HG02884 (cell line): ENCODE results near the gene THSD4.
"Not testable (repeated sequence)": the region's sequence is repeated elsewhere in the genome, so short reads cannot be mapped to it uniquely, and the experiment has no call there.

Experiments
- ATAC-seq: cut with Tn5 transposase; IDR thresholded peaks from one replicate; pipeline ENCODE4 v1.9.1; 2021; ENCODE audit warnings: mild to moderate bottlenecking, moderate library complexity; ENCODE audit not compliant: unreplicated experiment

THSD4 gene

DNA sequence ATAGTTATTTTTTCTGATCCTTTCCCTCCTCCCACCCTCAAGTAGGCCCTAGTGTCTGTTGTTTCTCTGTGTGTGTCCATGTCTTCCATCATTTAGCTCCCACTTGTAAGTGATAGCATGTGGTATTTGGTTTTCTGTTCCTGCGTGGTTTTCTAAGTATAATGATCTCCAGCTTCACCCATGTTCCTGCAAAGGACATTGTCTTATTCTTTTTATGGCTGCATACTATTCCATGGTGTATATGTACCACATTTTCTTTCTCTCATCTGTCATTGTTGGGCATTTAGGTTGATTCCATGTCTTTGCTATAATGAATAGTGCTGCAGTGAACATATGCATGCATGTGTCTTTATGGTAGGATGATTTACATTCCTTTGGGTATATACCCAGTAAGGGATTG, 549.4 kb downstream of the THSD4 start:
- no peak for ATAC-seq

- no peak for ATAC-seq
Measured at GRCh38 chr15:71666763-71667620, 551.7 kb downstream of the THSD4 start.

DNA sequence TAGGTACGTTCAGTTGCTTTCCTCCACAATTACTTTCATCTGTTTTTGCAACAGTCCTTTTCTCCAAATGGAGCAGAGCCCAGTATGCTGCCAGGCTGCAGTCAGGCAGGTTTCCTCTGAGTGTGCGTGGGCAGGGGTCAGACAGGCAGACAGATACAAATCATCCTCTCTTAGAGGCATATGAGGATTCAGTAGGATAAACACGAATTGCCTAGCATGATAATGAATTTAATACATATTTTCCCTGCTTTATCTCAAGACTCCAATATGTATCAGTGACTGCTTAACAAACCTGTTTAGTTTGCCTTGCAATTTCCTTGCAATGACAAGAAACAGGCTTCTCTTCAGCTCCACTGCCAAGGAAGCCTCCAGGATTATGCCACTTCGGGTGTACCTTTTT, 554.4 kb downstream of the THSD4 start:
- ATAC-seq = no peak

DNA sequence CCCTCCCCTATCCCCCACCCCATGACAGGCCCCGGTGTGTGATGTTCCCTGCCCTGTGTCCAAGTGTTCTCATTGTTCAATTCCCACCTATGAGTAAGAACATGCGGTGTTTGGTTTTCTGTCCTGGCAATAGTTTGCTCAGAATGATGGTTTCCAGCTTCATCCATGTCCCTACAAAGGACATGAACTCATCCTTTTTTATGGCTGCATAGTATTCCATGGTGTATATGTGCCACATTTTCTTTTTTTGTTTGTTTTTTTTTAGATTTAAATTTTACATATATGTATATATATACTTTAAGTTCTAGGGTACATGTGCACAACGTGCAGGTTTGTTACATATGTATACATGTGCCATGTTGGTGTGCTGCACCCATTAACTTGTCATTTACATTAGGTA, 555.0 kb downstream of the THSD4 start:
- not testable (repeated sequence) for ATAC-seq

DNA sequence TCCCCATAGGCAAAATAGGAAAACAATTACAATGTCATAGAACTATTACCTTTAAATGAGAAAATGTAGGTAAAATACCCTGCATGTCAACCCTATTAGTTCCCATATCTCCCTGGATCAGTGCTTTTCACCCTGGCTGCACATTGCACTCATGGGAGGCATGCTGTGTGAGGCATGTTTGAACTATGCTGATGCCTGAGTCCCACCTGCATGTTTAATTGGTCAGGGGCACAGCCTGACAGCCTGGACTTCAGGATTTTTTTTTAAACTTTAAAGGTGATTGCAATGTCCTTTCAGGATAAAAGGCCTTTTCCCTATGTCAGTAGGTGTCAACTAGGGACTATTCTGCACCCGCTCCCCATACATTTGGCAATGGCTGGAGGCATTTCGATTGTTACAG, 559.1 kb downstream of the THSD4 start:
- ATAC-seq = no peak

DNA sequence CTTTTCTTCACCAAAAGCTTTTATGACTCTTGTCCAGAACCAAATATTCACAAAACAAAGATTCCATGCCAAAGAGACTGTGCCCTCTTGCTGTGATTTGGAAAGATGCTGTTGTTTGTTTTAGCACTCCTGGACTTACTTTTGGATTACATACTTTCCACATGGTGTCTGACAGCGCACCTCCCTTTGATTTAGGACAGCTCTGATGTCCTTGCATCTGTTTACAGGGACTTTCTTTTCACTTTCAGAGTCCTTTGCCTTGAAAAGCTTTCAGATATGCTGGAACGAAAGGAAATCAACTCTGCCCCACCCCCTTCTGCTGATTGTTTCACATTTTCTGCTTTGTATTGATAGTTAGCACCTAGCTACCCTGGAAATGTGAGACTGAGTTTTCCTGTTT, 562.1 kb downstream of the THSD4 start:
- ATAC-seq = no peak

GRCh38 chr15:71677766-71678165, 562.5 kb downstream of the THSD4 start:
- no peak for ATAC-seq

DNA sequence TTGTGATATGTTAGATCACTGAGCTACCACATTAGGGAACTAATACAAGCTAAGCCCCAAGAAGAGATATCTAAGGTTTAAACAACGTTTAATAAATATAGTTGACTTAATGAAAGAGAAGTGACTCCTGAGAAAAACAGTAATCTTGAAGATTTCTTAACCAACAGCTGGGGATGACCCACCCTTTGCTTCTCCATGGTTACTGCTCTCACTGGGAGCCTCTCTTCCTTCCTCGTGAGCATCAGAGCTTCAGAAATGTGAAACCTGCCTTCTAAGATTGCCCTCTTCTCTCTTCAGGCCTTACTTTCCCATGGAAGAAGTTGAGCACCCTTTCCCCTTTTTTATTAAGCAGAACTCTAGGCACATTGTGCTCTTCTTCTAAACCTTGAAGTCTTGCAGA, 562.9 kb downstream of the THSD4 start:
- no peak for ATAC-seq

DNA sequence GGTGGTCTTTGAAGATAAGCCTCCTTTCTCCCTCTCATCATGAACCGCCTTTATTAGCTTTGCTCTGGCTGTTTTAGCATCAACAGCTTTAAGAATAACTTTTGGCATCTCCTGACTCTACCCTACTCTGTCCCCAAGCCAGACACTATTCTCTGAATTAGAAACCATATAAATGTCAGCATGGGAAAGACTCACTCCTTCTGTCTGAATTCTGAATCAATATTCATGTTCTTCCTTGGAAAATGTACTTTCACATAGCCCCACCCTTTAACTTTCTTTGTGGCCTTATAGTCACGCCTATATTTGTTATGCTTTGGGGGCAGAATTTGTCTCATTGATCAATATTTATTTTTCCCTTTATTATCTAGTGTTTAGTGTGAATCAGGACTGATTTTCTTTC, 563.3 kb downstream of the THSD4 start:
- no peak for ATAC-seq

DNA sequence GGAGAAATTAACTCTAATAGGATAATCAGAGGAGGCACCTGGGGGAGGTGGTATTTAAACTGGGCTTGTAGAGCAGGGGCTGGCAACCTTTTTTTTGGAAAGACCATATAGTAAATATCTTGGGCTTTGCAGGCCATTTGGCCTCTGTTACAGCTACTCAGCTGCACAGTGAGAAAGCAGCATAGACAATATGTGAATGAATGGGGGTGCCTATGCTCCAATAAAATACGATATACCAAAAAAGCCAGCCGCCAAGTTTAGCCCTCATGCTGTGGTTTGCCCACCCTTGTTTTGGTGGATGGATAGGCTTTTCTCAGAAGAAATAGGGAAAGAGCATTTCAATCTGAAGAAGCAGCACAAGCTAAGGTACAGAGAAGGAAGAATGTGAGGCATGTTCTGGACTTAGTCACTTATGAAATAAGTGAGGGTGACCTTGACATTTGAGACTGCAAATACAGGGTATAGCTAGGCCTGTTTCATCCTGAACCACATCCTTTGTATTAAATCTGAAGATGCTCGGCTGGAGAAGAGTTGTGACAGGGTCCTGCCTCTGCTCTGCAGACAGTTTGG, 564.0 kb downstream of the THSD4 start:
- no peak for ATAC-seq

DNA sequence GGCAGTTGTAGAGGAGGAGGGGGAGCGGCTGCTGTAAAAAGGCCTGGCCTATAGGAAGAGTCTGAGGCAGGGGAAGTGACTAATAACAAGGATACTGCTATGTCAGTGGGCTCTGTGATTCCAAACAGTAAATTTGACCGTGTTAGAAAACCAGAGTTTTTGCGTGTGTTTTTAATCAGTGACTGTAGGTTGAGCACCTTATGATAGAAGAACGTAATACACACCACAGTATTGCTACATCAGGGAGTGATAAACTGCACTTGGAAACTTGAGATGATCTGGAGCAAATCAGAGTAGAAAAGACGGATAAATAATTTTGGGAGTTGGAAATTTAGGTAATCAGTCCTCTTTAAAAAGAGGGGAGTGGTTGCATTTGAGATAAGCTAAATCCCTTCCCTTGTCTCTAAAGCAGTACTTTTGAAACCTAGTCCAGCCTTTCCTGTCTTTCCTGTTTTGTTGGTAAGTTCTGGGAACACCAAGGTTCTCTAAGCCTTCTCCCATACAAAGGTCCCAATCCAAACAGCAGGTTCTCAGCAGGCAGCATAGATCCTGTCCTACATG, 564.6 kb downstream of the THSD4 start:
- no peak for ATAC-seq

DNA sequence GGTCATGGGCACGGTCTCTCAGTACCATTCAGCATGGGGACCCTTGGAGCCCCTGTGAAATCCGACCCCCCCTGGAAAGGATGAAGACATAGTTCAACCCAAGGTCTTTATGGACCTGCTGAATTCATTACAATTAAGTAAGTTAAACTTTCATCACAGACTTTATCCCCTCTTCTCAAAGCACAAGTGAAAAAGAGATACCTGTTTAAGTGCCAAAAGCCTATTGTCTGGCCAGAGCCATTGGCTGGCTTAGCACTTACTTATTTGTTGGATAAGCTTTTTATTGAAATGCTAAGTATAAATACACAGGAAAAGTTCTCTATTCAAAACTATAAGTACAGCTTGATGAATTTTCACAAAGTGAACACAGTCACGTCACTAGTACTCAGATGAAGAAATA, 566.7 kb downstream of the THSD4 start:
- no peak for ATAC-seq

DNA sequence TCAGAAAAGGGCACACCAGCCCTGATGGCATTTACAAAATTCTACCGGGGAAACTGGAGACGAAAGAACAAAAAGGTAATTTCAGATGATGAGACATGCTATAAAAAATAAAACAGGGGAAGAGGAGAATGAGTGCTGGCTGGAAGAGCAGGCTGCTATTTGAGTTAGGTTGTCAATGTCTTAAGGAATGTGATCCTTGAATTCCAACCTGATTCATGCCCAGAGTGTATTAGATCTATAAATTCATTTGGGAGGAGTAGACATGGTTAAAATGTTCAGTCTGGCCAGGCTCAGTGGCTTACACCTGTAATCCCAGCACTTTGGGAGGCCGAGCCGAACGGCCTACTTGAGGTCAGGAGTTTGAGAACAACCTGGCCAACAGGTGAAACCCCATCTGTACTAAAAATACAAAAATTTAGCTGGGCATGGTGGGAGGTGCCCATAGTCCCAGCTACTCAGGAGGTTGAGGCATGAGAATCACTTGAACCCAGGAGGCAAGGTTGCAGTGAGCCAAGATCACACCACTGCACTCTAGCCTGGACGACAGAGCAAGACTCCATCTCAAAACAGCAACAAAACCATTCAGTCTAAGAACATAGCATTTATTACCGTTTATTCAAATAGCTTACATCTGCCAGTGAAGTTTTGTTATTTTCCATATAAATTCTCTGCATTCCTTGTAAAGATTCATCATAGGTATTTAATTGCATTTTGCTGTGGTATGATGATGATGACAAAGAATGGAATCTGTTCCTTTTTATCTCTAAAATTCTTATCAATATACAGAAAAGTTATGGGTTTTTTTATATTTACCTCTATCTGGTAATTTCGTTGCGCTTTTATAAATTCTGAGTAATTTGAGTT, 568.4 kb downstream of the THSD4 start:
- ATAC-seq = no peak

DNA sequence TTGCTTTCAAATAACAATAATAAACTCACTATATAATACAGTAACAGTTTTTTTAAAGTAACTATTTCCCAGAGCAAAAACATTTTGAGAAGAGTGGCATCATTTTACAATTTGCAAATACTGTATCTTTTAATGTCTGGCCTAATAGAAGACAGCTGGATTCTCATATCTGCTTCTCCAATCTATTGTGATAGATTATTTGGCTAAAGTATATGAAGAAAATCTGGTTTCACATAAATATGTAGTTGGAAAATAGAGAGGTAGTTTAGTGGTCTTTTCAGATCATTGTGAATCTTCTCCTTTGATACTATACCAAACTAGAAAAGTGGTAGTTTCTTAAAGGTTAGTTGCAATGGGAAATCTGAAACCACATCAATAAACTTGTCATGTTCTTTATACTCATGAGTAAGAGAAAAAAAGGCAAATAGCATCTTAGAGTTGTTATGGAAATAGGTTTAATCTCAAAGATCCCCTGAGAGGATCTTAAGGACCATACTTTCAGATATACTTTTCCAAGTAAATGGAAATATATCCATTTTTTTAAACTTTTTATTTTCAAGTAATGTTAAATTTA, 570.2 kb downstream of the THSD4 start:
- no peak for ATAC-seq

GRCh38 chr15:71686221-71687050, 571.2 kb downstream of the THSD4 start:
- ATAC-seq = no peak

GRCh38 chr15:71687902-71688508, 572.7 kb downstream of the THSD4 start:
- no peak for ATAC-seq

- no peak for ATAC-seq
Measured at GRCh38 chr15:71688509-71689094, 573.3 kb downstream of the THSD4 start.

- no peak for ATAC-seq
Measured at GRCh38 chr15:71691081-71691457, 575.8 kb downstream of the THSD4 start.
